ENCODE measurements around the gene TTC7B.

GRCh38 chr14:90579816-90580215 is 236.4 kb downstream of the TTC7B start:
- TF ChIP-seq CTCF (IDR thresholded peaks at IDR 0.05; ENCODE audit: extremely low read depth in 1 of 2, insufficient read depth in 1 of 2, low read depth in 1 of 2, low read length in 2 of 2) (no peak), POLR2AphosphoS5 (IDR thresholded peaks at IDR 0.05; ENCODE audit: insufficient read depth, low read depth, low read length) (no peak), EZH2 (IDR thresholded peaks at IDR 0.05; ENCODE audit: borderline replicate concordance, low read depth, low read length, severe bottlenecking) (no peak), POLR2A (IDR thresholded peaks at IDR 0.05; ENCODE audit: low read depth, low read length) (no peak), MAX (IDR thresholded peaks at IDR 0.05; ENCODE audit: insufficient read depth, insufficient read length) (no peak), JUN (IDR thresholded peaks at IDR 0.05; ENCODE audit: borderline replicate concordance, insufficient read depth, insufficient read length, low read depth) (no peak)

Measured in endothelial cell of umbilical vein (primary cell).